Measurements from ENCODE around the gene CLIP3.

The CLIP3 gene

DNA sequence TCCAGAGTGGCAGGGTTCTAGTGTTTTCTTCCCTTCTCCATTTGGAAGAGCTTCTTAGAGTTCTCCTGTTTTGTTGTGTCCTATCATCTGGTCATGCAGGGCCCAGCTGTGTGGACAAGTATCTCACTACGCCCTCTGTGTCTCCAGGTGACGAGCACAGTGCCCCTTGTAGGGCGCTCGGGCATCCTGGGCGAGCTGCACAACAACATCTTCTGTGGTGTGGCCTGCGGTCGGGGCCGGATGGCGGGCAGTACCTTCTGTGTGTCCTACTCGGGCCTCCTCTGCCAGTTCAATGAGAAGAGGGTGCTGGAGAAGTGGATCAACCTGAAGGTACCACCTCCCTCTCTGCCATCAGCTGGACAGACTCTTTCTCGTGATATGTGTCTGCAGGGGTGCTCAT, 35.0 kb upstream of the CLIP3 start:
- TF ChIP-seq, protein P1, sequence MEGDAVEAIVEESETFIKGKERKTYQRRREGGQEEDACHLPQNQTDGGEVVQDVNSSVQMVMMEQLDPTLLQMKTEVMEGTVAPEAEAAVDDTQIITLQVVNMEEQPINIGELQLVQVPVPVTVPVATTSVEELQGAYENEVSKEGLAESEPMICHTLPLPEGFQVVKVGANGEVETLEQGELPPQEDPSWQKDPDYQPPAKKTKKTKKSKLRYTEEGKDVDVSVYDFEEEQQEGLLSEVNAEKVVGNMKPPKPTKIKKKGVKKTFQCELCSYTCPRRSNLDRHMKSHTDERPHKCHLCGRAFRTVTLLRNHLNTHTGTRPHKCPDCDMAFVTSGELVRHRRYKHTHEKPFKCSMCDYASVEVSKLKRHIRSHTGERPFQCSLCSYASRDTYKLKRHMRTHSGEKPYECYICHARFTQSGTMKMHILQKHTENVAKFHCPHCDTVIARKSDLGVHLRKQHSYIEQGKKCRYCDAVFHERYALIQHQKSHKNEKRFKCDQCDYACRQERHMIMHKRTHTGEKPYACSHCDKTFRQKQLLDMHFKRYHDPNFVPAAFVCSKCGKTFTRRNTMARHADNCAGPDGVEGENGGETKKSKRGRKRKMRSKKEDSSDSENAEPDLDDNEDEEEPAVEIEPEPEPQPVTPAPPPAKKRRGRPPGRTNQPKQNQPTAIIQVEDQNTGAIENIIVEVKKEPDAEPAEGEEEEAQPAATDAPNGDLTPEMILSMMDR (IDR thresholded peaks at IDR 0.05; ENCODE audit: low read depth, low read length): no peak
- H3K4me3 ChIP-seq (ENCODE audit: low read depth, low read length): no peak overlapping the region

DNA sequence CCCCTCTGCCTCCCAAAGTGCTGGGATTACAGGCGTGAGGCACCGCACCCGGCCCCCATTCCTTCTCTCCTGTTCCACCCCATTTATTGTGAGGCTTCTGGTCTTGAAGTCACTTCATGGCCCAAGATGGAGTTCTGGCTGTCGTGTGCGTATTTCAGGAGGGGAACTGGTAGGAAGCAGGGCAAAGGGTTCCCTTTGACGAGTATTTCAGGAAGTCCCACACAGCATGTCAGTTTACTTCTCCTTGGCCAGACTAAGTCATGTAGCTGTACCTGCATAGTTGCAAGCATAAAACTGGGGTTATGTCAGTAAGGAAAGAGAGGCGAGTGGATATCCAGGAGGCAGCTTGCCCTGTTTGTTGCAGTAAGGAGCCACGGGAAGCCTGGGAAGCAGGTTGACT, 32.2 kb upstream of the CLIP3 start:
- TF ChIP-seq, protein P1 (IDR thresholded peaks at IDR 0.05; ENCODE audit: low read depth, low read length): no peak
- H3K4me3 ChIP-seq (ENCODE audit: low read depth, low read length): no peak overlapping the region

- no peak overlapping the region for H3K4me3 ChIP-seq (ENCODE audit: low read depth, low read length)
- TF ChIP-seq, protein P1 (IDR thresholded peaks at IDR 0.05; ENCODE audit: low read depth, low read length): no peak
Measured at GRCh38 chr19:36061367-36061766, 28.7 kb upstream of the CLIP3 start.

DNA sequence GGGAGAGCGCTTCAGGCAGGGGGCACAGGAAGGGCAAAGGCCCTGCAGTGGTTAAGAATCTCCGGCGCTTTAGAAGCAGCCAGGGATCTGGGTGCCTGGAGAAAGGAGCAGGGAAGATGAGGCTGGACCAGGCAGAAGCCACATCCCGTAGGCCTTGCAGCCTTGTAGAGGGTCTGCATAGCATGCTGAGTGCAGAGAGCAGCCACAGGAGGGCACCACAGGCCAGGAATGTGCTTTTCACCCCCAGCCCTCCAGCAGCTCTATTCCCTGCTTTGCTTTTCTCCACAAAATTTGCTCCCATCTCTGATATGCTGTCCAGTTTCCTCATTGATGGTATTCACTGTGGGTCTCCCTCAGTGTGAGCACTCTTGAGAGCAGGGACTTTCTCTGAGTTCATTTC, 27.8 kb upstream of the CLIP3 start:
- no peak overlapping the region for H3K4me3 ChIP-seq (ENCODE audit: low read depth, low read length)
- TF ChIP-seq, protein P1 (IDR thresholded peaks at IDR 0.05; ENCODE audit: low read depth, low read length): peak; percentile 58

DNA sequence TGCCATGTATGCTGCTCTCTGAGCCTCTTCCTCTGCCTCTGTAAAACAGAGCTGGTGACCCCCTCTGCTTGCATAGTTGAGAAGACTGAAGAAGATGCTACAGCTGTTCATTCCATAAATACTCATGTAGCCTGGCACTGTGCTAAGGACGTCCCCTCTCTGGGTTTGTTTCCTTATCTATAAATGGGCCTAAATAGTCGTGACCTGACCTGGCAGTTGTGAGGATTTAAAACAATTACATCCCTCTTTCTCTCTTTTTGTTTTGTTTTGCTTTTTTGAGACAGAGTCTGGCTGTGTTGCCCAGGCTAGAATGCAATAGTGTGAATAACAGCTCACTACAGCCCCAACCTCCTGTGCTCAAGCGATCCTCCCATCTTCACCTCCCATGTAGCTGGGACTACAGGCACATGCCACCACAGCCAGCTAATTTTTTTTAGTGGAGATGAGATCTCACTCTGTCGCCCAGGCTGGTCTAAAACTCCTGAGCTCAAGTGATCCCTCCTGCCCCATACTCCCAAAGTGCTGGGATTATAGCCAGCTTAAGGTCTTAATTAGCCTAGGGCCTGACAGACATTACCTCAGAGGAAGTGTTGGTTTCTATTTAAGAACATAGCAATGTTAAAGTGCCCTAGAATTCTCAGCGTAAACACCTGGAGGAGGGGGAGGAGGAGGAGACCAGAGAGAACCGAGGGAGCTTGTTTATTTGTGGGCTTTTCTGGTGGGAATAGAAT, 26.7 kb upstream of the CLIP3 start:
- no peak overlapping the region for H3K4me3 ChIP-seq (ENCODE audit: low read depth, low read length)
- TF ChIP-seq, protein P1 (IDR thresholded peaks at IDR 0.05; ENCODE audit: low read depth, low read length): no peak

DNA sequence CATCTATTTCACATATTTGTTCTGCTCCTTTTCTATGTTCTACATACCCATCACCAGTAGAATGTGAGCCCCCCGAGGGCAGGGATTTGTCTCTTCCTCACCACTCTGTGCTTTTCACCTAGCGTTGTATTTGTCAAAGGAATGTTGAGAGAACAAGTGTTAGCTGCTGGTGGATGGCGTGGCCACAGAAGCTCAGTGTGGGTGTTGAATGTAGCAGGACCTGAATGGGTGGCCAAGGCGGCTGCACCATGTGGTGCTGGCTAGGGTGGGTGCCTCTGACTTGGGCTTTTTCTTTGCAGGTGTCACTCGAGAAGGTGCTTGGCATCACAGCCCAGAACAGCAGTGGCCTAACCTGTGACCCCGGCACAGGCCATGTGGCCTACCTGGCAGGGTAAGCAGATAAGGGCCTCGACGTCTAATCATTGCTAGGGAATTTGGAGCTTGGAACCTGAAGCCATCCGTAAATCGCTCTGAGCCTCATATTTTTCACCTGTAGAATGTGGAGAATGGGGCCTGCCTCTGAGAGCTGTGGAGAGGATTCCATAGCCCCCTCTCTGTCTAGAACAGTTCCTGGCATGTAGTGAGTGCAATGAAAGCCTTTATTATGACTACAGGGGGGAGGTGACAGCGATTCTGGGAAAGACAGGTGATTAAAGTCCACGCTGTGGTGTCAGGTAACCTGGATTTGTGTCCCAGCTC, 26.0 kb upstream of the CLIP3 start:
- H3K4me3 ChIP-seq (ENCODE audit: low read depth, low read length): no peak overlapping the region
- TF ChIP-seq, protein P1 (IDR thresholded peaks at IDR 0.05; ENCODE audit: low read depth, low read length): no peak
